Measurements from ENCODE around the gene ALDH5A1.
A peak's percentile ranks its signal among the peaks of the same experiment; 100 is the strongest.

Gene ALDH5A1

GRCh38 chr6:24524805-24525204, 30.0 kb downstream of the ALDH5A1 start:
- no peak for DNase-seq (ENCODE audit: low spot score)

GRCh38 chr6:24529985-24530384, 35.2 kb downstream of the ALDH5A1 start:
- DNase-seq (ENCODE audit: low spot score): no peak

- DNase-seq (ENCODE audit: low spot score): no peak
These were observed 39.6 kb downstream of the ALDH5A1 start for GRCh38 chr6:24534329-24534728.

GRCh38 chr6:24535210-24535609, 40.4 kb downstream of the ALDH5A1 start:
- DNase-seq (ENCODE audit: low spot score): no peak

- no peak for DNase-seq (ENCODE audit: low spot score)
These were observed 41.7 kb downstream of the ALDH5A1 start for GRCh38 chr6:24536466-24536865.

GRCh38 chr6:24537082-24537699, 42.4 kb downstream of the ALDH5A1 start:
- DNase-seq (ENCODE audit: low spot score): no peak

GRCh38 chr6:24537771-24538385, 43.1 kb downstream of the ALDH5A1 start:
- no peak for DNase-seq (ENCODE audit: low spot score)

- no peak for DNase-seq (ENCODE audit: low spot score)
These were observed 44.6 kb downstream of the ALDH5A1 start for GRCh38 chr6:24539416-24539815.

GRCh38 chr6:24540197-24540596, 45.4 kb downstream of the ALDH5A1 start:
- DNase-seq (ENCODE audit: low spot score): no peak

GRCh38 chr6:24543683-24544082, 48.9 kb downstream of the ALDH5A1 start:
- DNase-seq (ENCODE audit: low spot score): no peak

GRCh38 chr6:24545183-24545582, 50.4 kb downstream of the ALDH5A1 start:
- DNase-seq (ENCODE audit: low spot score): no peak

GRCh38 chr6:24545691-24546090, 50.9 kb downstream of the ALDH5A1 start:
- no peak for DNase-seq (ENCODE audit: low spot score)

- no peak for DNase-seq (ENCODE audit: low spot score)
These were observed 51.7 kb downstream of the ALDH5A1 start for GRCh38 chr6:24546439-24546838.

GRCh38 chr6:24547243-24547642, 52.5 kb downstream of the ALDH5A1 start:
- DNase-seq (ENCODE audit: low spot score): peak; percentile 21

- no peak for DNase-seq (ENCODE audit: low spot score)
These were observed 54.4 kb downstream of the ALDH5A1 start for GRCh38 chr6:24549158-24549557.

- no peak for DNase-seq (ENCODE audit: low spot score)
These were observed 55.0 kb downstream of the ALDH5A1 start for GRCh38 chr6:24549674-24550353.

GRCh38 chr6:24551139-24551538, 56.4 kb downstream of the ALDH5A1 start:
- no peak for DNase-seq (ENCODE audit: low spot score)

- no peak for DNase-seq (ENCODE audit: low spot score)
These were observed 59.7 kb downstream of the ALDH5A1 start for GRCh38 chr6:24554474-24554873.

- DNase-seq (ENCODE audit: low spot score): no peak
These were observed 63.7 kb downstream of the ALDH5A1 start for GRCh38 chr6:24558516-24558915.

GRCh38 chr6:24564081-24564480, 69.3 kb downstream of the ALDH5A1 start:
- DNase-seq (ENCODE audit: low spot score): no peak

GRCh38 chr6:24565196-24565595, 70.4 kb downstream of the ALDH5A1 start:
- no peak for DNase-seq (ENCODE audit: low spot score)

- no peak for DNase-seq (ENCODE audit: low spot score)
These were observed 71.4 kb downstream of the ALDH5A1 start for GRCh38 chr6:24566020-24566767.

GRCh38 chr6:24568683-24569082, 73.9 kb downstream of the ALDH5A1 start:
- DNase-seq (ENCODE audit: low spot score): no peak
